GM12892 (cell line): Measurements from ENCODE around the gene DPY19L3.
"Not testable (repeated sequence)": the region's sequence is repeated elsewhere in the genome, so short reads cannot be mapped to it uniquely, and the experiment has no call there.

Experiments used
- DNase-seq: peaks from one replicate; pipeline ENCODE4 v3.0.0; 2011; ENCODE audit not compliant: insufficient read length
- FAIRE-seq: peaks from 2 replicates; lab custom pipeline; 2011; peaks lifted over from hg19 to GRCh38; lab: Jason Lieb, UNC
- POLR2A ChIP-seq: IDR thresholded peaks from 2 replicates; pipeline ENCODE4 v1.6.1; 2011; ENCODE audit warnings: low read depth, low read length, control low read depth
- POLR2AphosphoS5 ChIP-seq: IDR thresholded peaks from 2 replicates; pipeline ENCODE4 v1.6.1; 2011; ENCODE audit warnings: low read depth, low read length, control low read depth
- TAF1 ChIP-seq: IDR thresholded peaks from 2 replicates; pipeline ENCODE4 v1.6.1; 2011; ENCODE audit warnings: low read depth, mild to moderate bottlenecking, control low read depth, low read length, borderline replicate concordance

DPY19L3 gene

DNA sequence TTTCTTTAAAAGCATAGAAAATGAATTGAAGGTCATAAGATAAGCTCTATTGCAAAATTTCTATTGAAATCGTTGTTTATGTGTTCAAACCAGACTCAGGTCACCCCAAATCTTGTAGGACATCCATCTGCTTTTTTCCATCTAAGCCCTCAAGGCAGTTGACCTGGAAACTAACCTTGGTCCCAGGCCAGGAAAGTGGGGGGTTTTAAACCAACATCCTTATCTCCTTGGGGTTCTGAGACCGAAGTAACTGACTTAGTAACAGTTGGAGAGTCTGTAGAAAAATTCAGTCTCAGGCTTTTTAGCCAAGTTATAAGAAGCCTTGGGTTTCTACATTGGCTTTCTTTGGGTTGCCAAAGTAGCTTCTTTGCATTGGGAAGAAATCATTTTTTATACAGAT lies 36.8 kb upstream of the DPY19L3 start:
- FAIRE-seq (no peak), DNase-seq (no peak)
- no peak for TF ChIP-seq TAF1
- TF ChIP-seq POLR2AphosphoS5, result no peak
- TF ChIP-seq POLR2A, result no peak

DNA sequence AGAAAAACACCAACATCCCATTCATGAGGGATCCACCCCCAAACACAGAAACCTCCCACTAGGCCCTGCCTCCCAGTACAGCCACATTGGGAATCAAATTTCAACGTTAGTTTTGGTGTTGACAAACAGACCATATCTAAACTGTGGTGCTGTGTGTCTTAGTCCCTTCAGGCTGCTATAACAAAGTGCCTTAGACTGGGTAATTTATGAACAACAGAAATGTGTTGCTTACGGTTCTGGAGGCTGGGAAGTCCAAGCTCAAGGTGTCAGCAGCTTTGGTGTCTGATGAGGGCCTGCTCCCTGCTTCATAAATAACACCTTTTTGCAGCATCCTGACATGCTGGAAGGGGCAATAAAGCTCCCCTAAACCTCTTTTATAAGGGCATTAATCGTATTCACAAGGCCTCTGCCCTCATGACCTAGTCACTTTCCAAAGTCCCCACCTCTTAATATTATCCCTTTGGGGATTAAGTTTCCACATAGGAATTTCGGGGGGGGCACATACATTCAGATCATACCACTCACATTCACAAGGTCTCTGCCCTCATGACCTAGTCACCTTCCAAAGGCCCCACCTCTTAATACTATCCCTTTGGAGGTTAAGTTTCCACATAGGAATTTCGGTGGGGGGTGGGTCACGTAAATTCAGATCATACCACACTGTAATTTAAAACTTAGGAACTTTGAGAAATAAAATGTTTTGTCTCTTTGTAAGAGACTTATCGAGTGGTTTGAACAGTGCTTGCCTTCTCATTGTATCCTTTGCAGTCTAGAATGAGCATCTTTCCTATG lies 32.6 kb upstream of the DPY19L3 start:
- FAIRE-seq, result no peak
- TF ChIP-seq POLR2A (no peak), POLR2AphosphoS5 (no peak), TAF1 (no peak)
- no peak for DNase-seq

DNA sequence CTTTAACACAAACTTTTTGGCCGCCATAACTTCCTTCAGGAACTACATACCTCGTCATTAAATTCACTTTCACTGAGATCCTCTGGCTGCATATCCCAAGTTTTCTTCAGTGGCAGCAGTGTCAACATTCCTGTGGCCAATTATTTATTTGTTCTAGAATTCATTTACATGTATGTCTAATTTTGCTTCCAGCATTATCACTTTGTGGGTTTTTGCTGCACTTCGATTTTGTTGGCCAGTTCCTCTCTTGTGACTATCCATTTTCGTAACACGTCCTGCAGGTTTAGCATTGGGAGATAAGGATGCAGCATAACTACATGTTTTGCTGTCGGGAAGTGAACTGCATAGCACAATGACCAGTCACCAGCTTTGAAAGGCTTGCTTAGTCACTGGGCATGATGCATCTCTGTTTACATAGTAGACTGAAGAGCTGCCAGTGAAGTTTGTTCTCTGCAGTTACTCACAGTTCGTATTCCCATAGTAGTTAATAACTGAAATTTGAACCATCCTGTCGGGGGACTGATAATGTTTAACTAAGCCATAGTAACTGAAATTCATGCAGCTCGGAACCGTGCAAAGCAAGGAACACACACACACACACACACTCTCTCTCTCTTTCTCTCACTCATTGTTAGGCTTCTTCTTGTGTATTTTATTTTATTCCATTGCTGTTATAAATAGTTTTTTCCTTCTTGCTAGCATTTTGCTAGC lies 31.8 kb upstream of the DPY19L3 start:
- FAIRE-seq (no peak), DNase-seq (no peak)
- TF ChIP-seq TAF1 (no peak), POLR2AphosphoS5 (no peak), POLR2A (no peak)

DNA sequence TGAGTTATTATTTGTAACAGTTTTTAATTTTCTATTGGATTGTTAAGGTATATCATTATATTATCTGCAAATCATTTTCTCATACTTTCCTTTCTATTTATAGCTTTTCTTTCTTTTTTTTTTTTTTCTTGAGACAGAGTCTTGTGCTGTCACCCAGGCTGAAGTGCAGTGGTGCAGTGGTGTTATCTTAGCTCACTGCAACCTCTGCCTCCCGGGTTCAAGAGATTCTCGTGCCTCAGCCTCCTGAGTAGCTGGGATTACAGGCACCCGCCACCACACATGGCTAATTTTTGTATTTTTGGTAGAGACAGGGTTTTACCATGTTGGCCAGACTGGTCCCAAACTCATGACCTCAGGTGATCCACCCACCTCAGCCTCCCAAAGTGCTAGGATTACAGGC lies 31.2 kb upstream of the DPY19L3 start:
- not testable (repeated sequence) for DNase-seq, FAIRE-seq

DNA sequence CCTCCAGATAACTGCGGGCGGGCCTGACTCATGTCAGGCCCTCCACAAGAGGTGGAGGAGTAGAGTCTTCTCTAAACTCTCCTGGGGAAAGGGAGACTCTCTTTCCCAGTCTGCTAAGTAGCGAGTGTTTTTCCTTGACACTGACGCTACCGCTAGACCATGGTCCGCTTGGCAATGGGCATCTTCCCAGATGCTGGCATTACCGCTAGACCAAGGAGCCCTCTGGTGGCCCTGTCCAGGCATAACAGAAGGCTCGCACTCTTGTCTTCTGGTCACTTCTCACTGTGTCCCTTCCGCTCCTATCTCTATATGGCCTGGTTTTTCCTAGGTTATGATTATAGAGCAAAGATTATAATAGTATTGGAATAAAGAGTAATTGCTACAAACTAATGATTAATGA lies 28.5 kb upstream of the DPY19L3 start:
- not testable (repeated sequence) for DNase-seq

DNA sequence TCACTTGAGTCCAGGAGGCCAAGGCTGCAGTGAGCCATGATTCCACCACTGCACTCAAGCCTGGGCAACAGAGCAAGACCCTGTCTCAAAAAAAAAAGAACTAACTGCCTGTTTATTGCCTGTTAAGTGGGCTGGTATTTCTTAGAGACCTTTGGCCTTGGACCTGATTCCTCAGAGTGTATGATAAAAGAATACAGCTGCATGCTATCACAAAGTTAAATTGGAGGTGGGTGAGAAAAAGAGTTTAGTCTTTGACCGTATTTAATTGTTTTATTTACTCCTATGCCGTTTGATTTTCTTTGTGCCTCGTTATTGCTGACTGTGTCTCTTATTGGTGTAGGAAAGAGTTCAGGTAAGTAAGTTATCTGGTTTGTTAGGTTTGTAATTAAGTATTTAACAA lies 25.3 kb upstream of the DPY19L3 start:
- TF ChIP-seq TAF1 (no peak), POLR2AphosphoS5 (no peak), POLR2A (no peak)
- DNase-seq (no peak), FAIRE-seq (no peak)

More for the DNA sequence above, 28.5 kb upstream of the DPY19L3 start:
- FAIRE-seq, result not testable (repeated sequence)

DNA sequence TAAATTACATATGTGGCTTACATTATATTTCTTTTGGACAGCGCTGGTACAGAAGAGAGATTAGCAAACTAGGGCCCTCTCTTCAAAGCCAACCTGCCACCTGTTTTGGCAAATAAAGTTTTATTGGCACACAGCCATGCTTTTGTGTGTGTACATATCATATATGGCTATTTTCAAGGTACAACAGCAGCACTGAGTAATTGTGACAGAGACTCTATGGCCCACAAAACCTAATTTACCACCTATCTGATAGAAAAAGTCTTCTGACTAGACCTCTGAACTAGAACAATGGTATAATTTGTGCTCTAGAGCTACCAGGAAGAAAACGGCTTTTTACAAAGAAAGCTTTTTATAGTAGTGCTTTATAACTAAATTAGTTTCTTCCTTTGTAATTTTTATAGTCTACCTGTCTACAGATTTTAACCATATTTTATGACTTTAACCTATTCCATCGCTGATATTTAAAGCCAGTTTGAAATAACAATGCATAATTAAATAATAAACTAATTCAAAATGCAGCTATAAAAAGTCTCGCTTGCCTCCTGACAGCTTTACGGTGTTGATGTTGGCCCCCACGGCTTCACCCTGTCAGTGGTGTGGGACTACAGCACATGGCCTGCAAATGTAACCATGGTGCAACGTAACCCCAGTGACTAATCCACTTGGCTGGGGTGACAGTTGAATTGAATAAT lies 17.7 kb upstream of the DPY19L3 start:
- DNase-seq (no peak), FAIRE-seq (no peak)
- no peak for TF ChIP-seq TAF1
- no peak for TF ChIP-seq POLR2A
- no peak for TF ChIP-seq POLR2AphosphoS5

DNA sequence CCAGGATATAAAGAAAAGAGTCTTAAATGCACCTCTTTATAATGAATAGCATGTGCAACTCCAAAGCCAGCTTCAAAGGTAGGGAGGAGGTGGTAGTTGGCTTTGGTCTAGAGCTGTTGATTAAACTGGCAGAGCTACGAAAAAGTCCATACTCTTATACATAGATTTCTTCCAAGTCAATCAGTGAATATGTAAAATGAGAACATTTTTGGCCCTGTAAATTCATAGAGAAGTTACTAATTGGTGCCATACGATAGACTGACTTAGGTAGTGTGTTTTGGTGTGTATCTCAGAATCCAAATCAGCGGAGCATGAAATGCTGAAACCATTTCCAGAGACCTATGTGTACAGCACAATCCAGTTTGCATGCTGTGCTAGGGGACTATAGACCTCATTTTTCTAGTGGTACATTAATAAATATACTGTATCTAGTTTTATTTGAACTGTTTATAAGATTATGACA lies 17.1 kb upstream of the DPY19L3 start:
- FAIRE-seq, result no peak
- TF ChIP-seq POLR2A (no peak), TAF1 (no peak), POLR2AphosphoS5 (no peak)
- DNase-seq, result no peak

DNA sequence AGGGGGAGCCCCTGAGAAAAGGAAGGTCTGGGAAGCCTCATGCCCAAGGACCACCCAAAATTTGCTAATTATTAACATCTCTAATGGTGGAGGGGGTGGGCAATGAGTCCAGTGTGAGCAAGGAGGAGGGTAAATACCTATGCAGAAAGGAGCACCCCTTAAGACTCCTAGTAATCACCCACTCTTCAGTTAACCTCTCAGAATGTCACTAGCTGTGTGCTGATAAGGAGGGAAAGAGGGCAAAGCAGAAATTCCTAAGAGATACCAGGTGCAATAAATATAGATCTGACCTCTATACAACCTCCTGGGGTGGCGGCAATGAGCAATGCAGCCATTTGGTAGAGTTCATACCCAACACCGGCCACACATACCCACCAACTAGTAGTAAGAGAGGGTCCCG lies 12.7 kb upstream of the DPY19L3 start:
- no peak for DNase-seq
- TF ChIP-seq TAF1 (no peak), POLR2A (no peak), POLR2AphosphoS5 (no peak)
- FAIRE-seq, result no peak

DNA sequence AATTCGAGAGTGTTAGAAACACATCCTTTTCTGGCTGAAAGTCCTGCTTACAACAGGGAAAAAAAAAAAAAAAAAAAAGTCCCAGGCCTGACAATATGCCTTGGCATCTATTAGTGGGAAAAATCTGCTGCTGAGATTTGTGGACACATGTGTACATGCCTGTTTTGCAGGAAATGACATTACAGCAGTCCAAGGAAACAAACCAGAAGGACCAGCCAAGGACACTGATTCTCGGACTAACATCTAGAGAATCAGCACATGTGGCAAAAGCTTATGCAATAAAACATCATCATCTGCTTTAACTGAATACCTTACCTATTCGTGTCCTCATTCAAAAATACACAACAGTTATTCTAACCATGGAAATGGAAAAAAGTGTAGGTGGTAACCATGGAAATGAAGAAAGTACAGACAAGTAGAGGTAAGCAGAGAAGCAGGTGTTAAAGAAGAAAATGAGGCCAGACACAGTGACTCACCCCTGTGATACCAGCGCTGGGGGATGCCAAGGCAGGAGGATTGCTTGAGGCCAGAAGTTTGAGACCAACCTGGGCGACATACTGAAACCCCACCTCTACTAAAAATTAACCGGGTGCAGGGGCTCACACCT lies 9.4 kb upstream of the DPY19L3 start:
- FAIRE-seq (no peak), DNase-seq (no peak)
- TF ChIP-seq POLR2A (no peak), POLR2AphosphoS5 (no peak), TAF1 (no peak)

DNA sequence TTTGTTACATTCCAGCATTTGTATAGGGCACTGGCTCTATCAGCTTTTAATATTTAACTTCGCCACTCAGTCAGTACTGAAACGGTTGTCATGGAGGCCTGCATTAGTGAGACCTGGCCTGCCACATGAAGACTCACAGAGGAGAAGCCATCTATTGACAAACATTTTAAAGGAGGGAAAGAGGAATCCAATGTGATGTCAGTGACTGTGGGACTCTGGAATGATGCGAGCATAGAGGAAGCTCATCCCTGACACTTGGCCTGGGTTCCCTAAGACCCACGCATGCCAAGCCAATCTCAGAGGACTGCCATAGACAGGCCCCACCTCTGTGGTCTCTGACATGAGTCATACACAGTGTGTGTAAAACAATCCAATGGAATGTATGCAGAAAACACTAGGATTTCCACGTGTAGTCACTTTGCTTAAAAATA lies 7.9 kb upstream of the DPY19L3 start:
- DNase-seq, result no peak
- no peak for FAIRE-seq
- TF ChIP-seq POLR2AphosphoS5, result no peak
- TF ChIP-seq POLR2A, result no peak
- TF ChIP-seq TAF1, result no peak

DNA sequence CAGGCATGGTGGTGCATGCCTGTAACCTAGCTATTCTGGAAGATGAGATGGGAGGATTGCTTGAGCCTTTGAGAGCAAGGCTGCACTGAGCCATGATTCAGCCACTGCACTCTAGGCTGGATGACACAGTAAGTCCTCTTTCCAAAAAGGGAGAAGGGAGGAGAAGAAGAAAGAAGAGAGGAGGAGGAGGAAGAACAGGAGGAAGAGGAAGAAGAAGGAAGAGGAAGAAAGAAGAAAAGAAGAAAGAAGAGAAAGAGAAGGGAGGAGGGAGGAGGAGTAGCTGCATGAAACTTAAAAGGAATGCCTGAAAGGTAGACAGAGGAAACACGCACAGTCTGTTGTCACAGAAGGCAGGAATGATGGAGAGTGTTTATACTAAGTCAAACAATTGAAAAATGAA lies 3.6 kb upstream of the DPY19L3 start:
- DNase-seq (no peak), FAIRE-seq (no peak)
- TF ChIP-seq POLR2AphosphoS5, result no peak
- no peak for TF ChIP-seq TAF1
- TF ChIP-seq POLR2A, result no peak
